NCI-H446 (cell line): ENCODE measurements around the gene LIN28A.
"Not testable (repeated sequence)": the region's sequence is repeated elsewhere in the genome, so short reads cannot be mapped to it uniquely, and the experiment has no call there.

Experiments used
- DNase-seq, 2 experiments: peaks; one replicate each; lab custom pipeline; 2025; lab: John Stamatoyannopoulos, UW

LIN28A gene

GRCh38 chr1:26410706-26411623, at the start of gene LIN28A:
TSS of gene LIN28A (plus strand) at chr1:26410817. CDS start at chr1:26410892, 75 bp downstream.
- no peak for DNase-seq

- no peak for DNase-seq
These were observed 49.0 kb upstream of the LIN28A start for GRCh38 chr1:26361605-26362122.

DNA sequence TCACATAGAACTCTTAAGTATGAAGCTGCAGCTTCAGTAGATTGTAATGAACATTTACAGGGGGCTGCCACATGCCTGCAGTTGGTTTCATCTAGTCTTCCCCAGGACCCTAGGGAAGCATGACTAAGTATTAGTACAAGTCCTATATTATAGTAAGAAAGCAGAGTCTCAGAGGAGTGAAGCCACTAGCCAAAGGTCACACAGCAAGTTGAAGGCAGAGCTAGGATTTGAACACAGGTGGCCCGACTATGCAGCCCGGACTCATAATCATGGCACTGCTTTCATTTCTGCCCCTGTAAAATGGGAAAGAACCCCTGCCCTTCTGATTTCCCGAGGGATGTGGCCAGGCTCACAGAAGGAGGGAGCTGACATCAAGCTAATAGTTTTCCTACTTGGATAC, 48.3 kb upstream of the LIN28A start:
- DNase-seq, result no peak

GRCh38 chr1:26363549-26364448, 46.8 kb upstream of the LIN28A start:
- peak in 1 of 2 experiments; percentile 34 for DNase-seq

- DNase-seq, result peak in 1 of 2 experiments; percentile 71
These were observed 45.7 kb upstream of the LIN28A start for GRCh38 chr1:26364956-26365355.

- no peak for DNase-seq
These were observed 43.2 kb upstream of the LIN28A start for GRCh38 chr1:26367441-26367840.

GRCh38 chr1:26368006-26368405, 42.6 kb upstream of the LIN28A start:
- DNase-seq, result no peak

GRCh38 chr1:26368486-26368885, 42.1 kb upstream of the LIN28A start:
- no peak for DNase-seq

DNA sequence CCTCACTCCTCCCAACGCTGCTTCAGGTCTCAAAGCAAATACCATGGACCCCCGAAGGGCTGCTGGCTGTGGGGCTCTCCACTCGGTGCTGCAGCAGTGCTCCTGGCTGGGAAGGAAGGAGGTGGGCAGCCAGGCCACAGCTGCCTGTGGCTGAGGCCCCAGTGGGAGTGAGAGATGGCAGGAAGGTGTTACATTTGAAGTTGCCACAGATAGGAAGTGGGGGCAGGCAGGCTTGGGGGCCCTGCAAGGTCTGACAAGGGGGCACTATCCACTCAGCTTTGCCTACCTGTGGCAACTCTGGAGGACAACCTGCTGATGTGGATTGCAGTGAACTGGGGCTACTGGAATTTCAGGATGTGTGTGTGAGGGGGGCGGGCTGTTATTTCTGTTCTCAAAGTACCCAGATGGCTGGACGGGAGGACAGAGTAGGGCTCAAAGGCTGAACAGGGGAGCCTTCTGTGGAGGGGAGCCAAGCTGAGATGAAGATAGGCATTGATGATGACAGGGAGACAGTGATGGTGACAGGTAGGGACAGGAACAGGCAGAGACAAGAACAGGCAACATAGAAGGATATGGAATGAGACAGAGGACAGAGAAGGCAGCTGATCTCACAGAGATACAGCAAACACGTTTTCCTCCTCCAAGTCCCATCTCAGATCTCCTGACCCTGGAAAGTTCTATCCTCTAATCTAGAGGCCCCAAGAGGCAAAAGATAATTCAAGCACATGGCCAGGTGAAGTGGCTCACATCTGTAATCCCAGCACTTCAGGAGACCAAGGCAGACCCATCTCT, 39.8 kb upstream of the LIN28A start:
- DNase-seq, result no peak

GRCh38 chr1:26372039-26372438, 38.6 kb upstream of the LIN28A start:
- no peak for DNase-seq

DNA sequence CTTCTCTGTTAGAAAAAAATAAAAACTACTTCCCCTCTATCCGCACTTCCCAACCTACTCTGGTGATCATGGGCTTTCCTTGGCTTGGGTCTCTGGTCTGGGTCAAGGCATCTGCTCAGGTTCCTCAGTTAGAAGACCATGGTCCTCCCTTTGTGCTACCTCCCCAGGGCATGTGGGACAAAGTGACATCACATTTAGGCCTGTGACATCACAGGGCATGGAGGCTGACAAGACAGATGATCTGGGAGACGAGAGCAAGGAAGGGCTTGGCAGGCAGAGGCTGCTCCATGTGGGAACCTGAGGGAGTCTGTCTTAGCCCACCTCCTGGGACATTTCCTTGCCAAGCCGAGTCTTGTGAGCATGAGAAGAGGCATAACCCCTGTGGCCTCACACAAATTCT, 38.0 kb upstream of the LIN28A start, which contains the start of gene ZNF683:
Gene ZNF683 (minus strand): TSS at position 140 of the 400 bp plus-strand sequence. CDS start 4,179 bp downstream, outside the sequence.
- not testable (repeated sequence) for DNase-seq

GRCh38 chr1:26373281-26373680, 37.3 kb upstream of the LIN28A start:
- no peak for DNase-seq

- DNase-seq, result no peak
These were observed 36.8 kb upstream of the LIN28A start for GRCh38 chr1:26373789-26374188.

DNA sequence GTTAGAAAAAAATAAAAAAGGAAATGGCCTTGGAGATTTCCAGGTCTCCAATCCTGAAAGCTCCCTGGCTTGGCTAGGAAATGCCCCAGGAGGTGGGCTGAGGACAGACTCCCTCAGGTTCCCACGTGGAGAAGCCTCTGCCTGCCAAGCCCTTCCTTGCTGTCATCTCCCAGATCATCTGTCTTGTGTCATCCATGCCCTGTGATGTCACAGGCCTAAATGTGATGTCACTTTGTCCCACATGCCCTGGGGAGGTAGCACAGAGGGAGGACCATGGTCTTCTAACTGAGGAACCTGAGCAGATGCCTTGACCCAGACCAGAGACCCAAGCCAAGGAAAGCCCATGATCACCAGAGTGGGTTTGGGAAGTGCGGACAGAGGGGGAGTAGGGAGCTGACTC, 36.3 kb upstream of the LIN28A start:
- DNase-seq, result not testable (repeated sequence)

- DNase-seq, result no peak
These were observed 35.5 kb upstream of the LIN28A start for GRCh38 chr1:26375081-26375480.

GRCh38 chr1:26376050-26376449, 34.6 kb upstream of the LIN28A start:
- DNase-seq, result no peak

DNA sequence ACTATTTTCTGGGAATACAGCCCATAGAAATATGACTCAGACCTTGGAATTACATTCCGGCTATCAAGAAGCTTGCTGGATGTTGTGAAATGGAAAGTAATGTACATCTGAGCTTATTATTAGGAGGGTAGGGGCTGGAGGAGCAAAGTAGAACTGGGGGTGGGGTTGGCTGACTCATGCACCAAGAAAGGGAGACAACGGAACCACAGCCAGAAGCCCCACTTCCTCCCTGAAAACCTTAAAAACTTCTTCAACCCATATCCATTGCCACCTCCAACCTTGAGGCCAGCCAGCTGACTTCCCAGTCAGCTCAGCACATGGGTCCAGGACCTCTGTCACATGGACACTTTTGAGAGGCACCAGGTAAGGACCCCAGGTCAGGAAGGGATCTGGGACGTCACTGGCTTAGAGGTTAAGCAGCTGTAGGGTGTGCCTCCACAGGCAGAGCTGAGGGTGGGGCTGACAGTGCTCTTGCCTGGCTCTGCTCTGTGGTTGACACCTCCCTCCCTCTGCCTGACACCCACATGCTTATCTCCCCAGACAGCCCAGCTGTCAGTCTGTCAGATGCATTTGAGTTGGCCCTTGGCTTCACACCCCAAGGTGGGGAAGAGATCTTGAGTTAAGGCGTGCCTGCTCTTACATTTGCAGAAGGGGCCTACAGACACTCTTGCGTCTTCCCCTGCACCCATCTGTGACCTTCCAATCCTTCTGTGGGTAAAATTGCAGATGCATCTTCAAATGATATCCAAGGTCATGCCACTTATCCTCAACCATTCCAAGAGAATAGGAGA, 32.3 kb upstream of the LIN28A start:
- peak in 1 of 2 experiments; percentile 61 for DNase-seq

DNA sequence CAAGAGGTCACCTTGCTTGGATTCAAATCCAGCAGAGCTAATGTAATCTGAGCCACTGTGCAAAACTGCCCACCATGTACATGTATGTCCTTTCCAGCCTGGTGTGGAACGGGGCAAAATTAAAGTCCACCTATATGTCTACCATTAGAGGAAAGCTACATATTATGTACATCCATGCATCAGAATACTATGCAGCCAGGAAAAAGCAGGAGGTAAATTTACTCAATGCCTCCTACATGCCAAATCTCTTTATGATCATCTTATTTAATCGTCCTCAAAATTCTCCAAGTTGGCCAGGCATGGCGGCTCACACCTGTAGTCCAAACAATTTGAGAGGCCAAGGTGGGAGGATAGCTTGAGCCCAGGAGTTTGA, 31.8 kb upstream of the LIN28A start:
- no peak for DNase-seq

DNA sequence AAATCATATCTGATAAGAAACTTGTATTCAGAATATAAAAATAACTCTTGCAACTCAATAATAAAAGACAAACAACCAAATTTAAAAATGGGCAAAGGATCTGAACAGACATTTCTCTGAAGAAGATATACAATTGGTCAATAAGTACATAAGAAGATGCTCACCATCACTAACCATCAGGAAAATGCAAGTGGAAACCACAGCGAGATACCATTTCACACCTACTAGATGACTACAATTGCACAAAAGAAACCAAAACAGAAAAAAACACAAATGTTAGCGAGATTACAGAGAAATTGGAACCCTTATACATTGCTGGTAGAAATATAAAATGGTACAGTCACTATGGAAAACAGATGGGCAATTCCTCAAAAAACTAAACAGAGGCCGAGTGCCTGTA, 26.5 kb upstream of the LIN28A start:
- no peak for DNase-seq

GRCh38 chr1:26385063-26385462, 25.6 kb upstream of the LIN28A start:
- not testable (repeated sequence) for DNase-seq

- no peak for DNase-seq
These were observed 23.2 kb upstream of the LIN28A start for GRCh38 chr1:26387447-26387846.
